Measurements from ENCODE around the gene SERP2.

SERP2 gene

GRCh38 chr13:44386913-44387556, 13.4 kb downstream of the SERP2 start:
- POLR2A ChIA-PET, result no interaction called here
- TF ChIP-seq CTCF (IDR thresholded peaks at IDR 0.05; ENCODE audit: control extremely low read depth, extremely low read depth, low read depth, missing control alignments), result no peak
- DNase-seq (ENCODE audit: extremely low spot score), result no peak
- CTCF ChIA-PET, result interaction anchor here (1.0 to 2.0 kb wide), 2 partner anchors 9 to 111 kb away, joined by 3 to 6 read pairs; no protein-coding TSS in a partner anchor

GRCh38 chr13:44388427-44389059, 14.9 kb downstream of the SERP2 start:
- DNase-seq (ENCODE audit: extremely low spot score), result no peak
- TF ChIP-seq CTCF (IDR thresholded peaks at IDR 0.05; ENCODE audit: control extremely low read depth, extremely low read depth, low read depth, missing control alignments), result no peak
- POLR2A ChIA-PET, result no interaction called here
- CTCF ChIA-PET, result no interaction called here

GRCh38 chr13:44389060-44389666, 15.5 kb downstream of the SERP2 start:
- DNase-seq (ENCODE audit: extremely low spot score), result no peak
- TF ChIP-seq CTCF (IDR thresholded peaks at IDR 0.05; ENCODE audit: control extremely low read depth, extremely low read depth, low read depth, missing control alignments), result no peak
- POLR2A ChIA-PET, result no interaction called here

GRCh38 chr13:44389876-44390275, 16.3 kb downstream of the SERP2 start:
- CTCF ChIA-PET, result no interaction called here
- POLR2A ChIA-PET, result no interaction called here
- TF ChIP-seq CTCF (IDR thresholded peaks at IDR 0.05; ENCODE audit: control extremely low read depth, extremely low read depth, low read depth, missing control alignments), result no peak
- no peak for DNase-seq (ENCODE audit: extremely low spot score)

More at GRCh38 chr13:44389060-44389666, 15.5 kb downstream of the SERP2 start:
- CTCF ChIA-PET, result no interaction called here

- DNase-seq (ENCODE audit: extremely low spot score), result no peak
- ChIA-PET POLR2A (no interaction called here), CTCF (no interaction called here)
- no peak for TF ChIP-seq CTCF (IDR thresholded peaks at IDR 0.05; ENCODE audit: control extremely low read depth, extremely low read depth, low read depth, missing control alignments)
These were observed 19.8 kb downstream of the SERP2 start for GRCh38 chr13:44393391-44393790.

- no peak for TF ChIP-seq CTCF (IDR thresholded peaks at IDR 0.05; ENCODE audit: control extremely low read depth, extremely low read depth, low read depth, missing control alignments)
- ChIA-PET CTCF (no interaction called here), POLR2A (no interaction called here)
- no peak for DNase-seq (ENCODE audit: extremely low spot score)
These were observed 21.0 kb downstream of the SERP2 start for GRCh38 chr13:44394658-44395057.

Measured in GM10248 (cell line).